Measurements from ENCODE around the gene WNT7A.

GRCh38 chr3:13825821-13826220 is 54.0 kb downstream of the WNT7A start:
- TF ChIP-seq CTCF (IDR thresholded peaks at IDR 0.05) (no peak), POLR2A (IDR thresholded peaks at IDR 0.05) (no peak), POLR2AphosphoS5 (IDR thresholded peaks at IDR 0.05) (no peak)

Measured in breast epithelium (tissue), 3 donors.